ENCODE measurements around the gene LCMT2.

DNA sequence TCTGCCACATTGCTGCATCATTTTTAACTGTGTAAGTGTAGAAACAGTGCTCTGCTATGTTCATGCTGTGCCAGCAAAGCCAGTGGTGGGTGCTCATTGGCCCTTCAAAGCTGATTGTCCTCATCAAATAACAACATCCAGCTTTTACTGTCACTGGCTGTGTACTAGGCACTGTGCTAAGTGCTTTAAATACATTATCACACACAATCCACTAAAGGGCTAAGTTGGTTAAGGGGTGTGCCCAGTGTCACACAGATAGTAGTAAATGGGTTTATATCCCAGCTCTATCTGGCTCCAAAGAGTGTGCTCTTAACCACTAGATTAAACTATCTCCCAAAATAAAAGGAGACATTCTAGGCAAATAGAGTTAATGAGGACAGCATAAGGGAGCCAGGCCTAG, 48.2 kb upstream of the LCMT2 start:
- no peak for TF ChIP-seq POLR2A (IDR thresholded peaks at IDR 0.05)
- TF ChIP-seq, protein P1, sequence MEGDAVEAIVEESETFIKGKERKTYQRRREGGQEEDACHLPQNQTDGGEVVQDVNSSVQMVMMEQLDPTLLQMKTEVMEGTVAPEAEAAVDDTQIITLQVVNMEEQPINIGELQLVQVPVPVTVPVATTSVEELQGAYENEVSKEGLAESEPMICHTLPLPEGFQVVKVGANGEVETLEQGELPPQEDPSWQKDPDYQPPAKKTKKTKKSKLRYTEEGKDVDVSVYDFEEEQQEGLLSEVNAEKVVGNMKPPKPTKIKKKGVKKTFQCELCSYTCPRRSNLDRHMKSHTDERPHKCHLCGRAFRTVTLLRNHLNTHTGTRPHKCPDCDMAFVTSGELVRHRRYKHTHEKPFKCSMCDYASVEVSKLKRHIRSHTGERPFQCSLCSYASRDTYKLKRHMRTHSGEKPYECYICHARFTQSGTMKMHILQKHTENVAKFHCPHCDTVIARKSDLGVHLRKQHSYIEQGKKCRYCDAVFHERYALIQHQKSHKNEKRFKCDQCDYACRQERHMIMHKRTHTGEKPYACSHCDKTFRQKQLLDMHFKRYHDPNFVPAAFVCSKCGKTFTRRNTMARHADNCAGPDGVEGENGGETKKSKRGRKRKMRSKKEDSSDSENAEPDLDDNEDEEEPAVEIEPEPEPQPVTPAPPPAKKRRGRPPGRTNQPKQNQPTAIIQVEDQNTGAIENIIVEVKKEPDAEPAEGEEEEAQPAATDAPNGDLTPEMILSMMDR (IDR thresholded peaks at IDR 0.05) = no peak

Measured in lower leg skin (tissue), 3 donors.